Common myeloid progenitor, CD34-positive (primary cell): ENCODE data around the gene PAPLN.

Source experiments
- CTCF ChIA-PET: fragments of 350-600 bp; sonication (Branson Sonifier 250); formaldehyde crosslinking; loops from one replicate; lab custom pipeline; 2021; ENCODE audit warnings: antibody characterized with exemption; lab: Charles Lee
- POLR2A ChIA-PET: fragments of 350-600 bp; sonication (Branson Sonifier 250); formaldehyde crosslinking; loops from one replicate; lab custom pipeline; 2021; ENCODE audit warnings: antibody characterized with exemption; lab: Charles Lee
- DNase-seq, 3 donors: peaks; one replicate each; pipeline versions ENCODE4 v3.0.0 to v3.0.0-alpha.2; 2013
- H3K27ac ChIP-seq, 2 experiments: 1 replicate in 1 of 2; 2 replicates in 1 of 2; pipeline ENCODE4 v1.7.0; 2013; ENCODE audit warnings: inconsistent platforms in 2 of 2, low read length in 2 of 2, mild to moderate bottlenecking in 2 of 2, low read depth in 1 of 2, moderate library complexity in 1 of 2; ENCODE audit not compliant: severe bottlenecking in 2 of 2, insufficient read depth in 1 of 2, poor library complexity in 1 of 2
- H3K27me3 ChIP-seq, 5 experiments: replicated peaks in 2 of 5; 1 replicate in 3 of 5; 2 replicates in 2 of 5; pipeline versions ENCODE4 v1.6.1 to v1.7.0; 2013; ENCODE audit warnings: low read length in 4 of 5, mild to moderate bottlenecking in 2 of 5, moderate library complexity in 2 of 5, inconsistent platforms in 1 of 5; ENCODE audit not compliant: insufficient read depth in 5 of 5, control insufficient read depth in 4 of 5
- H3K36me3 ChIP-seq, 4 experiments: 1 replicate in 2 of 4; 2 replicates in 2 of 4; pipeline versions ENCODE4 v1.6.1 to v1.7.0; 2013; ENCODE audit warnings: low read length in 3 of 4, control low read depth in 1 of 4, mild to moderate bottlenecking in 1 of 4; ENCODE audit not compliant: control insufficient read depth in 4 of 4, insufficient read depth in 4 of 4
- H3K4me1 ChIP-seq, 4 experiments: 1 replicate in 3 of 4; 2 replicates in 1 of 4; pipeline versions ENCODE4 v1.6.1 to v1.7.1; 2013; ENCODE audit warnings: low read length in 3 of 4, mild to moderate bottlenecking in 3 of 4, control low read depth in 1 of 4, inconsistent platforms in 1 of 4, moderate library complexity in 1 of 4; ENCODE audit not compliant: control insufficient read depth in 4 of 4, insufficient read depth in 4 of 4; ENCODE audit errors: control extremely low read depth in 1 of 4
- H3K4me3 ChIP-seq, 7 experiments: 1 replicate in 4 of 7; 2 replicates in 3 of 7; pipeline versions ENCODE4 v1.5.1 to v1.7.0; 2013; ENCODE audit warnings: mild to moderate bottlenecking in 7 of 7, low read length in 6 of 7, moderate library complexity in 6 of 7, inconsistent platforms in 2 of 7, low read depth in 2 of 7, control low read depth in 1 of 7; ENCODE audit not compliant: insufficient read depth in 4 of 7, control insufficient read depth in 1 of 7; ENCODE audit errors: extremely low read depth in 1 of 7
- H3K9me3 ChIP-seq, 5 experiments: 1 replicate in 4 of 5; 2 replicates in 1 of 5; pipeline versions ENCODE4 v1.6.1 to v1.7.1; 2013; ENCODE audit warnings: low read length in 4 of 5, mild to moderate bottlenecking in 2 of 5, inconsistent platforms in 1 of 5, low read depth in 1 of 5, moderate library complexity in 1 of 5; ENCODE audit not compliant: control insufficient read depth in 4 of 5, insufficient read depth in 2 of 5; ENCODE audit errors: control extremely low read depth in 1 of 5
- WGBS: methylation state at CpG from one replicate; pipeline ENCODE4 v1.1.5; 2013; ENCODE audit not compliant: insufficient coverage; 5-methylcytosine and 5-hydroxymethylcytosine counted together

PAPLN gene

DNA sequence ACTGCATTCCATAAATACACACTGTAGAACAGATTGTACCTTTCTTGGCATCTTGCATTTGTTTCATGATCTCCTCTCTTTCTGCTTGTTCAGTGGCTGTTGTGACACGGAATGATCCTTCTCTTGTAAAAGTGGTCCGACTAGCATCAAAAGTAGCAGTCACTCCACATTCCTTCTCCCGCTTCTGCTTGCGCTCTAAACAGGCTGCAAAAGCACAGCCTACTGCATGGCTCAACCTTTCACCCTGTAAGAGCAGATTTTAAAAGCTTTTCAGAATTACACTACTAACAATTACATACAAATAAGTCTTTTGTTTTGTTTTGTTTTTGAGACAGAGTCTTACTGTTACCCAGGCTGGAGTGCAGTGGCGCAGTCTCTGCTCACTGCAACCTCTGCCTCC, 49.8 kb downstream of the PAPLN start:
- DNase-seq: no peak
- H3K36me3 ChIP-seq: peaks cover 20 to 49% (median 28%) of the 10 kb centered on the region in 4 experiments
- no peak overlapping the region for H3K27ac ChIP-seq
- no peaks in the 10 kb centered on the region for H3K4me1 ChIP-seq
- CTCF ChIA-PET: interaction anchor here (0.8 to 1.3 kb wide), 2 partner anchors 8 to 114 kb away, joined by 3 to 4 read pairs; no protein-coding TSS in a partner anchor
- WGBS: no CpG with 5 or more reads among the region's 5 CpGs
- H3K27me3 ChIP-seq: no peaks in the 10 kb centered on the region
- POLR2A ChIA-PET: no interaction called here
- no peaks in the 10 kb centered on the region for H3K9me3 ChIP-seq
- H3K4me3 ChIP-seq: no peak overlapping the region

DNA sequence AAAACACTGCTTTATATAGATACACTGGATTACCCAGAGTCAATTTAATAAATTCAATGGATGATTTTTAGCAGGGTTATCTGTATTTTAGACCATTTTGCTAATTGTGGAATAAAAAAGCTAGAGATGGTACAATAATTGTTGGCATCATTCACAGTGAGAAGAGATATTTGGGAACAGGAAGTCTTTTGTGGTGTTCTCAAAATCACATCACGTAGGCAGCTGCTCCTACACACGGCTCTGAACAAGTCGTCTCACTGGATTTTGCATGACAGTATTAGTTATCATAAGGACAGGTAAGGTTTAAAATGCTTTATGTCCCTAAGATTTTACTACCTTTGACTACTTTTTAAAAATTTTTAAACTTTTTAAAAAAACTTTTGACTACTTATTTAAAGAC, 52.0 kb downstream of the PAPLN start:
- POLR2A ChIA-PET: no interaction called here
- WGBS: no CpG with 5 or more reads among the region's 3 CpGs
- CTCF ChIA-PET: interaction anchor here (0.6 to 3.4 kb wide), 2 partner anchors 96 to 182 kb away, joined by 3 to 22 read pairs; no protein-coding TSS in a partner anchor
- H3K4me1 ChIP-seq: no peaks in the 10 kb centered on the region
- no peak overlapping the region for H3K27ac ChIP-seq
- H3K36me3 ChIP-seq: peaks cover 6 to 38% (median 13%) of the 10 kb centered on the region in 4 experiments
- no peak overlapping the region for H3K4me3 ChIP-seq
- DNase-seq: no peak
- no peaks in the 10 kb centered on the region for H3K9me3 ChIP-seq
- H3K27me3 ChIP-seq: no peaks in the 10 kb centered on the region

DNA sequence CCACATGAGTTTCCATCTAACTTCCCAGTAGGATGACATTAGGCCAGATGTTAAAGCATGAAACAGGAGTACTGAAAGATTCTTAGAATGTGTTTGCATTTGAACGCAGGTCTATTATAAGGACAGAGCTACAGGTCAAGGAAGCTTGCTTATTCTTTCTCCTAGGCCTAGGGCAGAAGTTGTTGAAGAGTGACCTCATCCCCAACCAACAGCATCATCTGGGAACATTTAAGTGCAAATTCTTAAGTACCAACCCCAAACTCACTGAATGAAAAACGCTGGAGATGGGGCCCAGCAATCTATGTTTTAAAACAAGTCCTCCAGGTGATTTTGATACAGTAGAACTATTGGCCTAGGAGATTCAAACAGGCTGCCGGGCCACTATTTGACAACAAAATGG, 52.4 kb downstream of the PAPLN start:
- Histone ChIP-seq H3K9me3 (no peaks in the 10 kb centered on the region), H3K36me3 (peaks cover 3 to 35% (median 13%) of the 10 kb centered on the region in 4 experiments), H3K27ac (no peak overlapping the region), H3K4me1 (no peaks in the 10 kb centered on the region), H3K4me3 (no peak overlapping the region), H3K27me3 (no peaks in the 10 kb centered on the region)
- no peak for DNase-seq
- WGBS: 95% methylated on average over 2 of the region's 3 CpGs
- ChIA-PET POLR2A (no interaction called here), CTCF (interaction anchor here (3.4 kb wide), 1 partner anchor 182 kb away, joined by 22 read pairs; no protein-coding TSS in a partner anchor)

DNA sequence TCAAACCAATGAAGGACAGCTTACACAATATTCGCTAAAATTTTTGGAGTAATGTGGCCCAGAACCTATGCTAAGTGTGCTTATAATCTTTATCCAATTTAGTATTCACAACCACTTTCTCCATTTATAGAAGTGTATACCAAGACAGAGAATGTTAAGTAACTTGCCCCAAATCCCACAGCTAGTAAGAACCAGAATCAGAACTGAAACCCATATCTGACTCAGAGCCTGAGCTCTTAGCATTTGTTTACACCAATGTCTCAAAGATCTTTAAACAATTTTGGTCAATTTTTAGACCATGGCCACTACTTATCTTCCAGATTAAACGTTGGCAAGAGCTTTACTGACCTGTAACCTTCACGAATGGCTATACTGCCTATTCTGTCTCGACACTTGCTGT, 53.0 kb downstream of the PAPLN start:
- no peak overlapping the region for H3K27ac ChIP-seq
- ChIA-PET POLR2A (no interaction called here), CTCF (interaction anchor here (3.4 kb wide), 1 partner anchor 181 kb away, joined by 22 read pairs; no protein-coding TSS in a partner anchor)
- no peaks in the 10 kb centered on the region for H3K27me3 ChIP-seq
- H3K4me1 ChIP-seq: no peaks in the 10 kb centered on the region
- H3K9me3 ChIP-seq: no peaks in the 10 kb centered on the region
- H3K36me3 ChIP-seq: peaks cover 0 to 31% (median 13%) of the 10 kb centered on the region in 4 experiments
- DNase-seq: no peak
- 93% methylated on average over 3 of the region's 4 CpGs for WGBS
- H3K4me3 ChIP-seq: no peak overlapping the region

DNA sequence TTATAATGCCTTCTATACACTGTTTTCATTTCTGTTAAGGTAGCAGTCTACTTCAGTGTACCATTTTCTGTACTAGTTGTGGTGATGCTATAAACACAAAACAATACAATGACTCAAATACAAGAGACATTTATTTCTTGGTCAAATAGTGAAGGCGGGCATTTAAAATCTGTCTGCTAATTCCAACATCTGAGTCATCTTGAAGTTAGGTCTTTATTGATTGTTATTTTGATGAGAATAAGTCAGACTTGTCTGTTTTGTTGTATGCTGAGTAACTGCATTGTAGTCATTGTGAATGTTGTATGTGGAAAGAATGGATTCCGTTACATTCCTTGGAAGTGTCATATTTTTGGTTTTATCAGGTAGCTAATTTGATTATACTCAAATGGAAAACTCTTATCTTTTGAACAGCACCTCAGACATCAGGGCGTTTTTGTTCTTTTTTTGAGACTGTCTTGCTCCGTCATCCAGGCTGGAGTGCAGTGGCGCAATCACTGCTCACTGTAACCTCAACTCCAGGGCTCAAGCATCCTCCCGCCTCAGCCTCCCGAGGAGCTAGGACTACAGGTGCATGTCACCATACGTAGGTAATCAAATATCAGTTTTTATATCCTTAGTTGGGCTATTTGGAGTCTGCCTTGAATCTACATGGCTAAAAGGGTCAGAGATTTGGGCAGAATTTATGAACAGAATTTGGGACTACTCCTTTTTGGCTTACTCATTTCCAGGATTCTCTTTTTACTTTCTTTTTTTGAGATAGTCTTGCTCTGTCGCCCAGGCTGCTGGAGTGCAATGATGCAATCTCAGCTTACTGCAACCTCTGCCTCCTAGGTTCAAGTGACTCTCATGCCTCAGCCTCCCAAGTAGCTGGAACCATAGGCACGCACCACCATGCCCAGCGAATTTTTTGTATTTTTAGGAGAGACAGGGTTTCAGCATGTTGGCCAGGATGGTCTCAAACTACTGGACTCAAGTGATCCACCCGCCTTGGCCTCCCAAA, 56.8 kb downstream of the PAPLN start:
- POLR2A ChIA-PET: no interaction called here

DNA sequence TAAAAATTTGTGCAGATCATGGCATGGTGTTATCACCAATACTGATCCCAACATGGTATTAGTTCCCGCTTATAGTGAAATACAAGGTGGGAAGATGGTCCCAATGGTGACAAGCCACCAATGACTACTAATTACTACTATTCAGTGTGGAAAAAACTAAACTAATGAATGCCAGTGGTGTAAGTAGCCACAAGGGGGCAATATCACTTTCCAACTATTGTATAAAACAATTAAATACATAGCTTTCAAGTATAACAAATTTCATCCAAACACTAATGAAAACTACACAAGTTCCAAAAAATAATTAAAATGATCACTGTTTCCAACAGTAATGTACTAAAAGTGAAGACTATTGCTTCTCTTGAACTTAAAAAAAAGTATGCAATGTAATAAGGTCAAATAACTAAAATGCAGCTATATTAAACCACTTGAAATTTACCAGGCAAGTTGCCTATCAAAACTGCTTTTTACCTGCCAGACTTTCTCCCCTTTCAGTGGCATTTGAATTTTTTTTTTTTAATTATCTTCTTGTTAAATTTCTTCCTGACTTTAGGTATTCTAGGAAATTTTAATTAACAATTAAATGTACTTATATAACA, 58.0 kb downstream of the PAPLN start:
- WGBS: no CpG with 5 or more reads among the region's 1 CpG
- Histone ChIP-seq H3K36me3 (peaks cover 3 to 17% (median 10%) of the 10 kb centered on the region in 4 experiments), H3K4me3 (no peak overlapping the region), H3K9me3 (no peaks in the 10 kb centered on the region), H3K27ac (no peak overlapping the region), H3K27me3 (no peaks in the 10 kb centered on the region), H3K4me1 (no peaks in the 10 kb centered on the region)
- POLR2A ChIA-PET: interaction anchor here (2.0 kb wide), 1 partner anchor 177 kb away, joined by 5 read pairs; no protein-coding TSS in a partner anchor
- CTCF ChIA-PET: interaction anchor here (0.6 to 3.6 kb wide), 19 partner anchors 9 to 544 kb away, joined by 3 to 62 read pairs (median 4); no protein-coding TSS in a partner anchor
- peak; percentile 58 to 78 (median 67) for DNase-seq

More for the DNA sequence above, 56.8 kb downstream of the PAPLN start:
- Histone ChIP-seq H3K4me1 (no peaks in the 10 kb centered on the region), H3K36me3 (peaks cover 3 to 17% (median 11%) of the 10 kb centered on the region in 4 experiments), H3K27me3 (no peaks in the 10 kb centered on the region), H3K9me3 (no peaks in the 10 kb centered on the region), H3K4me3 (no peak overlapping the region), H3K27ac (no peak overlapping the region)
- over 99% methylated on average over 12 of the region's 12 CpGs for WGBS
- CTCF ChIA-PET: interaction anchor here (0.6 to 3.6 kb wide), 15 partner anchors 7 to 182 kb away, joined by 3 to 62 read pairs (median 5); no protein-coding TSS in a partner anchor
- DNase-seq: no peak
